Activated naive CD4-positive, alpha-beta T cell treated with anti-CD3 and anti-CD28 coated beads, Interleukin-2, amount 50 U/mL, for 24 hours (primary cell): ENCODE data around the gene RSPRY1.
"Not testable (repeated sequence)": the region's sequence is repeated elsewhere in the genome, so short reads cannot be mapped to it uniquely, and the experiment has no call there.

Experiments
- H3K27ac Mint-ChIP-seq: one replicate; pipeline ENCODE4 v1.8.0; 2021; ENCODE audit warnings: mild to moderate bottlenecking, mixed read lengths
- H3K27me3 Mint-ChIP-seq: one replicate; pipeline ENCODE4 v1.8.0; 2021; ENCODE audit warnings: mixed read lengths
- H3K36me3 Mint-ChIP-seq: one replicate; pipeline ENCODE4 v1.8.0; 2021; ENCODE audit warnings: mixed read lengths
- H3K4me1 Mint-ChIP-seq: one replicate; pipeline ENCODE4 v1.8.0; 2021; ENCODE audit warnings: mixed read lengths
- H3K4me3 Mint-ChIP-seq: one replicate; pipeline ENCODE4 v1.8.0; 2021; ENCODE audit warnings: mild to moderate bottlenecking, mixed read lengths
- H3K9me3 Mint-ChIP-seq: one replicate; pipeline ENCODE4 v1.8.0; 2021; ENCODE audit warnings: mixed read lengths

RSPRY1 gene

DNA sequence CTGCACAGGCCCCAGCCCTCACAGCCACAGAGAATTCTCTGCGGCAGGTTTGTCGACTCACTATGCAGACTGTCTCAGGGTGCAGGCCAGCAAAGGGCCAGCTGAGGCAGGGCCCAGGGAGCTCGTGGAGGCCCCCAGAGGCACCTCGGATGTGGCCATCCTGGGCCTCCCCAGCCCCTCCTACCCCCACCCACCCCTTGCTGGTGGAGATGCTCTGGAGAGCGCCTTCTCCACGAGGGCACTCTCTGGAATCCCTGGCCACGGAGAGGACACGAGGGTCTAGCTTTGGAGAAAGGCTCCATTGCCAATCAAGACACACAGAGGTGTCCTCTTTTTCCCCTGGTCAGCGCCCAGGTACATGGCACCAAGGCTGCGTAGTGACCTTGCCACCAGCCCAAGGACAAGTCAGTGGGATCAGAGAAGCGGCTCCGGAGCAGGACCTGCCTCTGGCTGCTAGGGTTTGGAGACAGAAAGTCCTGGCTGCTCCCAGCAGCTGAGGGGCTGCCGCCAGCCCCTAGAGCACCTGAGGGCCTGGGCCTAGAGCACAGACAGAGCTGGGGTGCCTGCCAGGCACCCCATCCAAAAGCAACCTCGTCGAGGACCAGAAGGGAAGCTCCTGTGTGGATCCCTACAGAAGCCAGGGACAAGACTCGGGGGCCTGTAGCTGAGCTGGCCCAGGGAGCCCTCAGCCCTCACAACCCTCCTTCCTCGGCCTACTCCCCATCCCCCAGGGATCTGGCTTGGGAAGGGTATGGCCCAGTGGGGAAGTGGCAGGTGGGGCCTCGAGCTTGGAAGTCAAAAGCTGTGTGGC is 77.6 kb downstream of the RSPRY1 start:
- Mint-ChIP-seq H3K4me3 (no peak overlapping the region), H3K27me3 (no peaks in the 10 kb centered on the region), H3K27ac (no peak overlapping the region), H3K9me3 (no peaks in the 10 kb centered on the region), H3K4me1 (peaks cover 61% of the 10 kb centered on the region), H3K36me3 (no peaks in the 10 kb centered on the region)

DNA sequence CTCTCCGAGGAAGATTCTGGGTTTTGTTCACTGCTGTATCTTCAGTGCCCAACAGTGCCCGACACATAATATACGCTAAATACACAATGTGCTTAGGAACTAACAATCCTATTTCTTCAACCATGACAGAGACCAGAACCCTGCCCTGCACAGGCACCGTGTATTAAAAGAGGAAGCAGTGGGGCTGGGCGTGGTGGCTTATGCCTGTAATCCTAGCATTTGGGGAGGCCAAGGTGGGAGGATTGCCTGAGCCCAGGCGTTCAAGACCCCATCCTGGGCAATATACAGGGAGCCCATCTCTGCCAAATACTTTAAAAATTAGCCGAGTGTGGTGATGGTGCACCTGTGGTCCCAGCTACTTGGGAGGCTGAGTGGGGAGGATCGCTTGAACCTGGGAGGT is 78.3 kb downstream of the RSPRY1 start:
- Mint-ChIP-seq H3K4me3 (no peak overlapping the region), H3K27me3 (no peaks in the 10 kb centered on the region), H3K36me3 (no peaks in the 10 kb centered on the region), H3K4me1 (peaks cover 67% of the 10 kb centered on the region), H3K27ac (no peak overlapping the region), H3K9me3 (no peaks in the 10 kb centered on the region)

DNA sequence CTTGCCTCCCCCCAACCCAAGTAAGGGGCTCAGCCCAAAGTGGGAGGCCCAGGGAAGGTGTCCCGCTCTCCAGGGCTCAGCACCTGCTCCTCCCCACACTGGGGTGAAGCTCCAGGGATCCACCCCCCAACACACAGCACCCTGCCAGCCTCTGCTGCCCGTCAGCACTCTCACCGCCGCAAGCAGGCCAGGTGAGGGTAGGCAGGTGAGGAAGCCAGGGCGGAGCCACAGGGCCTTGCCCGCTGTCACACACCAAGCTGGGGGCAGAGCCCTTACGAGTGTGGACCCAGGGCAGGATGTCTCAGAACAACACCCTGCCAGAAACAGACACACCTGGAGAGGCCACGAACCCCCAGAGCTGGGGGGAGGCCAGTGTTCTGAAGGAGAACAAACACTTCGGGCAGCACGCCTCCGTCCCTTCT is 78.8 kb downstream of the RSPRY1 start:
- peak overlapping the region; percentile 94 for H3K27ac Mint-ChIP-seq
- no peaks in the 10 kb centered on the region for H3K27me3 Mint-ChIP-seq
- H3K4me3 Mint-ChIP-seq, result no peak overlapping the region
- H3K9me3 Mint-ChIP-seq, result no peaks in the 10 kb centered on the region
- no peaks in the 10 kb centered on the region for H3K36me3 Mint-ChIP-seq
- peaks cover 64% of the 10 kb centered on the region for H3K4me1 Mint-ChIP-seq

DNA sequence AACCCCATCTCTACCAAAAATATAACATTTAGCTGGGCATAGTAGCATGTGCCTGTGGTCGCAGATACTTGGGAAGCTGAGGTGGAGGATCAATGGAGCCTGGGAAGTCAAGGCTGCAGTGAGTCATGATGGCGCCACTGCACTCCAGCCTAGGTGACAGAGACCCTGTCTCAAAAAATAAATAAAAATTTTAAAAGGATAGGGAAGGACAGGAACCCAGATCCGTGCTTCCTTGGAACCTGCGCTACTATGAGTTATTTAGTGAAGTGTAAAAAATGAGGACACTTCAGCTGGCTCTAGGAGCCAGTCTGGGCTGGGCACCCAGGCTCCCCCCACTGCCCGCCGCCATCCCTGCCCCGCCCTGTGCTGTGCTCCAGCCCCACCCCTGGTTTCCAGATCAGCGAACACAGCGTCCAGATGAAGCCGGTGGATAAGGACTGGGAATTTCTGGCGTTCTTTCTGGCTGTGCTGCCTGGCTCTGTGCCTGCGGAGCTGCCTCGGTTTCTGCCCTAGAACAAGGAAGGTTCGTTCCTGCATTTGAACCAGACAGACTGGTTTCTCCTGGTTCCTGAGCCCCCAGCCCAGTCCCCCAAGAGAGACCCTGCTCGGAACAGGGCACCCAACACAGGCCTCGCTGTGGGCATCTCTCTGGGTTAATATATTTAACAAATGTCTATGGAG is 79.9 kb downstream of the RSPRY1 start:
- H3K36me3 Mint-ChIP-seq, result no peaks in the 10 kb centered on the region
- H3K27me3 Mint-ChIP-seq, result no peaks in the 10 kb centered on the region
- H3K9me3 Mint-ChIP-seq, result no peaks in the 10 kb centered on the region
- peaks cover 57% of the 10 kb centered on the region for H3K4me1 Mint-ChIP-seq
- H3K27ac Mint-ChIP-seq, result peak overlapping the region; percentile 97
- H3K4me3 Mint-ChIP-seq, result peak overlapping the region; percentile 72

DNA sequence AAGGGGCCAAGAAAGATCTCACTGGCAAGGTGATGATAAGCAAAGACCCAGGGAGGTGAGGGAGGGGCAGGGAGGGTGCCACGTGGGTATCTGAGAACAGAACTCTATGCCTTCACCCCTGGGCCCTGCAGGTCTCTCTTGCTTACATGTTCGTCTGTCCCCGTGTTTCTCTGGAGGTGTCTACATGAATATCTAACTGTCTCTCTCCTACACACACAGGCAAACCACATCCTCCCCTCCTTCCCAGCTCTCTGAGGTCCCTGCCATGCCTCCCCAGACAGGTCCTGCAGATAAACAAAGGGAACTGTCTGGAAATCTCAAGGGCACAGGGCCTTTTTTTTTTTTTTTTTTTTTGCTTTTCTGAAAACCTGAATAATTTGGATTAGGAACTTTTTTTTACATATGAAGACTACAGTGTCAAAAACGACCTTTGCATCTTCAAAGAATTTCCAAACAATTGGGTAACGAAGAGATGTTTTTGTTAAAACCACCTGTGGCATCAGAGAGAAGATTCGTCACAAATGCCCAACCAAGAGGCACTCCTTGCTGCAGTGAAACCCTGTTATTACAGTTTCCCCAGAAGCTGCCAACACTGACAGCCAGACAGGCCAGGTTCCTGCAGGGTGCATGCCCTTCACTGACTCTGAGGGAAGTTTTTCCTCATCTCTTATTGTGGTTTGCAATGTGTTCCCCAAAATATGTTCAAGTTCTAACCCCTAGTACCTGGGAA is 80.6 kb downstream of the RSPRY1 start:
- H3K27ac Mint-ChIP-seq, result peak overlapping the region; percentile 97
- no peaks in the 10 kb centered on the region for H3K9me3 Mint-ChIP-seq
- H3K4me3 Mint-ChIP-seq, result peak overlapping the region; percentile 72
- H3K4me1 Mint-ChIP-seq, result peaks cover 59% of the 10 kb centered on the region
- H3K27me3 Mint-ChIP-seq, result no peaks in the 10 kb centered on the region
- no peaks in the 10 kb centered on the region for H3K36me3 Mint-ChIP-seq

DNA sequence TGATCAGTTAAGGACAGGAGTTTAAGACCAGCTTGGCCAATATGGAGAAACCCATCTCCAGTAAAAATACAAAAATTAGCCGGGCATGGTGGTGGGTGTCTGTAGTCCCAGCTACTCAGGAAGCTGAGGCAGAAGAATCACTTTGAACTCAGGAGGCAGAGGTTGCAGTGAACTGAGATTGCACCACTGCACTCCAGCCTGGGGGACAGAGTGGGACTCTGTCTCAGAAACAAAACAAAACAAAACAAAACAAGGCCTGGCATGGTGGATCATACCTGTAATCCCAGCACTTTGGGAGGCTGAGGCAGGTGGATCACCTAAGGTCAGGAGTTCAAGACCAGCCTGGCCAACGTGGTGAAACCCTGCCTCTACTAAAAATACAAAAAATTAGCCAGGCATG is 81.2 kb downstream of the RSPRY1 start:
- H3K27me3 Mint-ChIP-seq, H3K36me3 Mint-ChIP-seq, H3K9me3 Mint-ChIP-seq: not testable (repeated sequence)
- peak overlapping the region; percentile 72 for H3K4me3 Mint-ChIP-seq
- H3K4me1 Mint-ChIP-seq, result peaks cover 62% of the 10 kb centered on the region
- H3K27ac Mint-ChIP-seq, result peak overlapping the region; percentile 97

DNA sequence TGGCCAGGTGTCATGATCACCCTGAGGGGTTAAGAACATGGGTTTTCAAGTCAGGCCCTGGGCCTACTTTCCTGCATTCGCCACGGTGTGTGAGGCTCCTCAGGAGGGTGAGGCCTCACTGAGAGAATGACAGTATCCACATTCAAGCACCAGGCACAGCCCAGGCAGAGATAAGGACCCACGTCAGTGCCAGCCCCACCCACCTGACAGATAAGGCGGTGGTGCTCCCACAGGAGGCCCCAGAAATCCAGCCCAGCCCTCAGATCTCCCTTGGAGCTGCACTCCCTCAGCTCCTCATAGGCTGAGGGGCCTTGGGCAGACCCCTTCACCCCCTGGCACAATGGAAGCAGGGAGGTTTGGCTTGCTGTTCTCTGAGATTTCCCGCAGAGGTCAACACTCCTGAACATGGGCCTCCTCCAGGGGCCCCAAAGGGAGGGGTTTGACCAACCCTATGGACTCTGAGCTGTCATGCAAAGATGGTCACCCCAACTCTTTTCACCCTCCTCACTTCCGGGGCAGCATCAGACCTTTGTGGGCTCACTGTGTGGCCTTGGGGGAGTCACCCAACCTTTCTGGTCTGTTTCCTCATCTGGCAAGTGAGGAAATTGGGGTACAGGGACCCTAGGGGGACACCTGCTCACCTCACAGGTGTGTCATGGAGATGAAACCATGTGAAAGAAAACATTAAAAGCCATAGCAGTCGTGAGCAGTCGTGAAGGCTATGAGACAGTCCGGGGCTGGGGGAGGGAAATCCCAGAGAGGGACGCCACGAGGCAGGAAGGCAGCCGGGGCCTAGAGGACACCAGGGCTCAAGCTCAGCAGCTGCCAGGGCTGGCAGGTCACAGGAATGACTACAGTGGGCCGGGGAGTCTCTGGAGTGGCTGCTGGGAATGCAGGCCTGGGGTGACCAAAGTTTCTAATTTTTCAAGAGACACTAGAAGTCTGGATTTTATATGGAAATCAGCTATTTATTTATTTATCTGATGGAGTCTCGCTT is 83.0 kb downstream of the RSPRY1 start:
- Mint-ChIP-seq H3K27ac (peak overlapping the region; percentile 87), H3K36me3 (no peaks in the 10 kb centered on the region), H3K9me3 (no peaks in the 10 kb centered on the region), H3K27me3 (no peaks in the 10 kb centered on the region), H3K4me3 (no peak overlapping the region), H3K4me1 (peaks cover 55% of the 10 kb centered on the region)

DNA sequence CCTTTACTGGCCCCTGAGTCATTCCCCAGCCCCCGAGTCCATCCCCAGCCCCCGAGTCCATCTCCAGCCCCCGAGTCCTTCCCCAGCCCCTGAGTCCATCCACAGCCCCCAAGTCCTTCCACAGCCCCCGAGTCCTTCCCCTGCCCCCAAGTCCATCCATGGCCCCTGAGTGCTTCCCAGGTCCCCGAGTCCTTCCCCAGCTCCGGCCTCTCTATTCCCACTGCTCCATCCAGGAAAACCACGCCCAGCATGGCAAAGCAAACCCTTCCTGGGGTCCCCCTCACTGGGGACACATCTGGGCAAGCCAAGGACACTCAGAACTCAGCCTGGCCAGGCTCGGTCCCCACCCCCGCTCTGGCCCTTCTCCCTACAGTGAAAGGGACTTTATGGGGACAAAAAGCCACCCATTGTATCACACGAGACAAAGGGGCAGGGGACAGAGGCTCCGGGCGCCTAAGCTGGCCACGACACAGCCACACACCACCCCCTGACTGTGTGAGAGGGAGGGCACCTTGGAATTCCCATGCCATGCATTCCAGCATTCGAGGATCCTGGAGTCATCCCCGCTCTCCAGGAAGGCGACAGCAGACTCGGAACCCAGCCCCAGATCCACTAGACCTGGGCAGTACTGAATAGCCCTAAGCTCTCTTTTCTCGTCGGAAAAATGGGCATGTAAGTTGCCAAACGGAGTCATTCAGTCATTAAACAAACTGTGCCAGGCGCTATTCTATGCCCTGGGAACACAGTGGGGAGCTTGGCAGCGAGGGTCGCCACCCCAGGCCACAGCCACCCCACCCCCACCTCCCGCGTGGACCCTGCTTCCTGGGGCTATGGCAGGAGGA is 84.3 kb downstream of the RSPRY1 start:
- peak overlapping the region; percentile 84 for H3K27ac Mint-ChIP-seq

DNA sequence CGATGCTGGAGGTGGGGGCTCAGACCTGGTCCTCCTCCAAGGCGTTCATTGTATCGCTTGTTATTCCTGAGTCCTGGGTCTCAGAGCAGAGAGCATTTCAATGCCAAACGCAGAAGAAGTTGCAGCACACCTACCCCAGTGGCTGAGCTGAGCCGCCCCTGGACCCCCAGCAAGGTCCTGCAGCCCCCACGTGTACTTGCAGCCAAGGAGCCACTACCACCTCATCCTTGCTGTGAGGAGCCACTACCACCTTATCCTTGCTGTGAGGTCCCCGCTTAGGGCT is 84.9 kb downstream of the RSPRY1 start:
- Mint-ChIP-seq H3K27me3 (no peaks in the 10 kb centered on the region), H3K36me3 (no peaks in the 10 kb centered on the region), H3K4me3 (no peak overlapping the region), H3K4me1 (peaks cover 45% of the 10 kb centered on the region), H3K27ac (no peak overlapping the region), H3K9me3 (no peaks in the 10 kb centered on the region)

More for the DNA sequence above, 84.3 kb downstream of the RSPRY1 start:
- Mint-ChIP-seq H3K4me3 (no peak overlapping the region), H3K27me3 (no peaks in the 10 kb centered on the region), H3K36me3 (no peaks in the 10 kb centered on the region), H3K4me1 (peaks cover 49% of the 10 kb centered on the region), H3K9me3 (no peaks in the 10 kb centered on the region)

DNA sequence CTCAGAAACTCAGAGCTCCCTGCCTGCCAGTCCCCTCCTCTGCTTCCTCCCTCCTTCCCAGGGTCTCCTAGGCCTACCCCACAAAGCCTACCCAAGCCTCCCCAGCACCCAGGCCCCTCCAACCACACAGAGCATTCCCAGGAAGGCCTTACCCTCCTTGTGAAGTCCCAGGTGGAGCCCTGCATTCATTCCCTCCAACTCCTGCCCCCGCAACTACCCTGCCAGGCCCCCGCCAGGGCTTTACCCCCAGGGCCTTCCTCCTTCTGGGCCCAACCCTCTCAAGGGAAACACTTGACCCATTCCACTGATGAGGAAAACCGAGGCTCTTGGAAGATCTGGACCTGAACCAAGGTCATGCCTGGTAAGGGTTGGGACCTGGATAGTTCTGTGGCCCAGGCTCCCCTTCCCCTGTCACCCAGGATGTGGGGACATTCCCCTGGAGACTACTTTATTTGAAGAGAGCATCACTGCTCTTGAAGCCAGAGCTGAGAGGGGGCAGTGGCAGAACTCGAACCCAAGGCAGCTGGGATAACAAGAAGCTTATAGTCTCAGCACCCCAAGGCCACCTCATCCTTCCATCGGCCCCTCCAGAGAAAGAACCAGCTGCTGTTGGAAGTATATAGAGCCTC is 85.9 kb downstream of the RSPRY1 start:
- H3K27me3 Mint-ChIP-seq, result no peaks in the 10 kb centered on the region
- no peak overlapping the region for H3K4me3 Mint-ChIP-seq

DNA sequence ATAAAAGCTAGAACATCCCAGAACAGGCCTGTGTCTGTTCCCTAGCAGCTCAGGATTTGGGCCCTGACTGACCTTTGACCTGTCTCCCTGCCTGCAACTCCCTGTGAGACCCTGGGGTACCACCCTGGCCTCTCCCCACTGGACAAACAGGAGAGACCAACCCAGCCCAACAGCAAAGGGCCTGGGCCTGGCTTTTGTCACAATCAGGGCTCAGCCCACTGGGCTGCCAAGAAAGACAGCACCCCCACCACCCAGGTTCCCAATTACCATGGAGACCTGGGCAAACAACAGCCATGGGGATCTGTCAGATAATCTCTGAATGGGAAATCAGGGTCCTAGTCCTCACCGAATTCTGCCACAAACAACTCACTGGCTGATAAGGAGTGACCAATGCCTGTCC is 87.2 kb downstream of the RSPRY1 start:
- Mint-ChIP-seq H3K4me1 (peaks cover 41% of the 10 kb centered on the region), H3K27me3 (no peaks in the 10 kb centered on the region), H3K36me3 (no peaks in the 10 kb centered on the region), H3K9me3 (no peaks in the 10 kb centered on the region), H3K27ac (no peak overlapping the region), H3K4me3 (no peak overlapping the region)

More for the DNA sequence above, 85.9 kb downstream of the RSPRY1 start:
- Mint-ChIP-seq H3K36me3 (no peaks in the 10 kb centered on the region), H3K9me3 (no peaks in the 10 kb centered on the region), H3K4me1 (peaks cover 42% of the 10 kb centered on the region), H3K27ac (peak overlapping the region; percentile 90)

DNA sequence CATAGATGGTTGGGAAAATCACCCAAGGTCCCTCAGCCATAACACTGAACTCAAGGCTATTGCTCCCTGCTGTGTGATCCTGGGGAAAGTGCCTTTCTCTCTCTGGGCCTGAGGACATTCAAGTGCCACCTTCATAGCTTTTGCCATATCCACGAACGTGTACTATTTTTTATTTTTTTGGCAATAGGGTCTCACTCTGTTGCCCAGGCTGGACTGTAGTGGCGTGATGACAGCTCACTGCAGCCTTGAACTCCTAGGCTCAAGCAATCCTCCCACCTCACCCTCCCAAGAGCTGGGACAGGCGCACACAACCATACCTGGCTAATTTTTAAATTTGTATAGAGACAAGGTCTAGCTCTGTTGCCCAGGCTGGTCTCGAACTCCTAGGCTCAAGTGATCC is 87.7 kb downstream of the RSPRY1 start:
- Mint-ChIP-seq H3K4me3 (no peak overlapping the region), H3K27ac (no peak overlapping the region), H3K4me1 (peaks cover 41% of the 10 kb centered on the region), H3K9me3 (no peaks in the 10 kb centered on the region), H3K36me3 (no peaks in the 10 kb centered on the region), H3K27me3 (no peaks in the 10 kb centered on the region)

DNA sequence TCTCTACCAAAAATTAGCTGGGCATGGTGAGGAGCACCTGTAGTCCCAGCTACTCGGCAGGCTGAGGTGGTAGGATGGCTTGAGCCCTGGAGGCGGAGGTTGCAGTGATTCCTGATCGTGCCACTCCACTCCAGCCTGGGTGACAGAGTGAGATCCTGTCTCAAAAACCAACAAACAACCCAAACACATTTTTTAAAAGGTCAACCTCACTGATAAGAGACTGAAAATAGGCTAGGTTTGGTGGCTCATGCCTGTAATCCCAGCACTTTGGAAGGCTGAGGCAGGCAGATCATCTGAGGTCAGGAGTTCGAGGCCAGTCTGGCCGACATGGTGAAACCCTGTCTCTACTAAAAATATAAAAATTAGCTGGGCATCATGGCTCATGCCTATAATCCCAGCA is 89.8 kb downstream of the RSPRY1 start:
- H3K4me3 Mint-ChIP-seq, H3K36me3 Mint-ChIP-seq, H3K27ac Mint-ChIP-seq, H3K9me3 Mint-ChIP-seq, H3K27me3 Mint-ChIP-seq: not testable (repeated sequence)
- peaks cover 54% of the 10 kb centered on the region for H3K4me1 Mint-ChIP-seq

DNA sequence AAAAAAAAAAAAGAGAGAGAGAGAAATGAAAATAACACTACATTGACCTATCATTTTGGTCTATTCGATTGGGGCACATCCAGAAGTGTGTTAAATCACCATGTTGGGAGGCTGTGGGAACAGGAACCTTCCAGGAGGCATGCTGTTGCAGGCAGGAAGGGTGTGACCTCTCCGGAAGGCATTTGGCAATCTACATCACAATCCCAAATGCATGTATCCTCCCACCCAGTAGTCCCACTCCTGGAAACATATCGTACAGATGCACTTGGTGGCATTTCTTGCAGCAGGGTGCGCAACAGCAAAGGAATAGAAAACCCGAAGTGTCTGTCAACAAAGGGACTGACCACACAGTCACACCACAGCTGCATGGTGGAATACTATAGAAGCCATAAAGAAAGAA is 90.5 kb downstream of the RSPRY1 start:
- H3K4me3 Mint-ChIP-seq, result peak overlapping the region; percentile 34
- H3K27ac Mint-ChIP-seq, result peak overlapping the region; percentile 19
- no peaks in the 10 kb centered on the region for H3K9me3 Mint-ChIP-seq
- no peaks in the 10 kb centered on the region for H3K27me3 Mint-ChIP-seq
- H3K4me1 Mint-ChIP-seq, result peaks cover 57% of the 10 kb centered on the region
- no peaks in the 10 kb centered on the region for H3K36me3 Mint-ChIP-seq
